ENCODE measurements around the gene PXMP4. TPM values are rescaled to one million over a fixed set of nuclear protein-coding genes. Genes with fewer than 3 reads are reported as not detected.
A peak's percentile ranks its signal among the peaks of the same experiment; 100 is the strongest.

The PXMP4 gene
- total and polyA plus RNA-seq, 7 donors, result 4.5 to 8.2 (median 6.6) TPM

DNA sequence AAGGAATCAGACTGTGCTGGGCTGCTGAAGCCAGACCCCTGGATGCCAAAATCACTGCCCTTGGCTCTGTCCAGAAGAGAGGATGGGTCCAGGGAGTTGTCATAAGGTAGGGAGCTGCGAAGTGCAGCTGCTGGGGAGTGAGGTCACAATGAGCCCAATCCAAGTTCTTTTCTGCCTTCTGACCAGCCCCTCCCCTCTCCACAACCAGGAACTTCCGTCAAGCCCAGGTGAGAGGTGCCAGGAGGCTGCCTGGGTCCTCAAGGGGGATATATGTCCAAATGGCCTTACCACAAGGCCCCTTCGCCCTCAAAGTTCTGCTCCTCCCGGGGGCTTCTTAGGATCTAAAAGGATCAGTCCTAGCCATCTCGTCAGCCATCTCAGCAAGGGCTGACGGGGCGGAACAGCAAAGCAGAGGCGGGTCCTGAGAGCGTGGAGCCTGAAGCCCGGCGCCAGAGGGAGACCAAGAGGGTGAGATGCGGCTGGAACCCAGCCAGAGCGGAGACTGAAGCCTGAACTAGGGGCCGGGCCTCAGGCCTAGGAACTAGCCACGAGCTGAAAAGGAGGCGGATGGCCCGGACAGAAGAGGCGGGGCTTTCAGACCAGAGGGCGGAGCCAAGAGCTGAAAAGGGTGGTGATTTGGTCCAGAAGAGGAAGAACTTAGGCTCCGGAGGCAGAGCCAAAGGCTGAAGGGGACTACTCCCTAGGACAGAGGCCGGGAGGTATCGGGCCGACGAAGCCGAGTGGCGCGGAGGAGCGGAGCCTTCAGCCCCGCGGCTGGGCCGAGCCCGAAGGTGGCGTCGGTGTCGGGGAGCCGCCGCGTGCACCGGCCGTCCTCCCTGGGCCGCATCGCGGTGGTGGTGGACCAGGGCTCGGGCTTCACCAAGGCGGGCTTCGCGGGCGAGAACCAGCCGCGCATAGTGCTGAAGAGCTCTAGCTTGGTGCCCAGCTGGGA, 53.5 kb downstream of the PXMP4 start, which contains the start of gene ACTL10:
Gene ACTL10 (plus strand): TSS at position 651 of the 952 bp plus-strand sequence. CDS start 555 bp downstream, outside the sequence.
- Histone ChIP-seq H3K36me3 (peaks cover 0 to 26% (median 6%) of the 10 kb centered on the region in 4 donors), H3K27me3 (no peaks in the 10 kb centered on the region), H3K9me3 (no peaks in the 10 kb centered on the region), H3K4me3 (peak within 1 kb of the TSS; percentile 47 to 66 (median 52)), H3K4me1 (peaks cover 0 to 50% (median 40%) of the 10 kb centered on the region in 4 donors), H3K27ac (peak within 1 kb of the TSS; percentile 86 to 98 (median 92))
- intact Hi-C loops (cut with DNase I), result loop anchor here (5.0 kb wide), 3 partner anchors 104 to 446 kb away; partner anchors contain the start of genes CDK5RAP1 and EIF2S2
- TF ChIP-seq EP300 (IDR thresholded peaks at IDR 0.05), result peak in 1 of 4 donors; percentile 14
- peak; percentile 84 to 96 (median 84) for TF ChIP-seq POLR2AphosphoS5 (IDR thresholded peaks at IDR 0.05)
- TF ChIP-seq, protein P1, sequence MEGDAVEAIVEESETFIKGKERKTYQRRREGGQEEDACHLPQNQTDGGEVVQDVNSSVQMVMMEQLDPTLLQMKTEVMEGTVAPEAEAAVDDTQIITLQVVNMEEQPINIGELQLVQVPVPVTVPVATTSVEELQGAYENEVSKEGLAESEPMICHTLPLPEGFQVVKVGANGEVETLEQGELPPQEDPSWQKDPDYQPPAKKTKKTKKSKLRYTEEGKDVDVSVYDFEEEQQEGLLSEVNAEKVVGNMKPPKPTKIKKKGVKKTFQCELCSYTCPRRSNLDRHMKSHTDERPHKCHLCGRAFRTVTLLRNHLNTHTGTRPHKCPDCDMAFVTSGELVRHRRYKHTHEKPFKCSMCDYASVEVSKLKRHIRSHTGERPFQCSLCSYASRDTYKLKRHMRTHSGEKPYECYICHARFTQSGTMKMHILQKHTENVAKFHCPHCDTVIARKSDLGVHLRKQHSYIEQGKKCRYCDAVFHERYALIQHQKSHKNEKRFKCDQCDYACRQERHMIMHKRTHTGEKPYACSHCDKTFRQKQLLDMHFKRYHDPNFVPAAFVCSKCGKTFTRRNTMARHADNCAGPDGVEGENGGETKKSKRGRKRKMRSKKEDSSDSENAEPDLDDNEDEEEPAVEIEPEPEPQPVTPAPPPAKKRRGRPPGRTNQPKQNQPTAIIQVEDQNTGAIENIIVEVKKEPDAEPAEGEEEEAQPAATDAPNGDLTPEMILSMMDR (IDR thresholded peaks at IDR 0.05), result peak in 3 of 4 experiments; percentile 26 to 30 (median 28)
- TF ChIP-seq POLR2A (IDR thresholded peaks at IDR 0.05), result peak; percentile 64 to 76
- DNase-seq, result peak; percentile 100
- WGBS, 2 donors, result 1 to 3% methylated on average over 50 of the region's 50 CpGs

DNA sequence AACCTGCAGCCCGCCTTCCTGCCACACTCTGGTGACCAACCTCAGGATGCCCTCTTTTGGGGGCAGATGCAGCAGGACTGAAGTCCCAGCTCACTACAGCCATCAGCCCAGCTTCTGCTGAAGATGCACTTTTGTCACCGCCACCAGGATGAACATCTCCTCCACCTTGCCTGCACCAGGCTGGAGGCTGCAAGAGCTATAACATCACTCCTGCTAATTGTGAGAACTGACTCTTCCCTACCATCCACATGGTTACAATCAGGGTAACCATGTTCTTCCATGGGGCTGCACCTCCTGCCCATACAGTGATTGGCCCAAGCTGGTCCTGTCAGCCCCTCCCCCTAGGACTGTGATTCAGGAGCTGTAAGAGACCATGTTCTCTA, 55.4 kb downstream of the PXMP4 start:
- intact Hi-C loops (cut with DNase I), result loop anchor here (5.0 kb wide), 4 partner anchors 102 to 448 kb away; partner anchors contain the start of genes CDK5RAP1, EIF2S2 and SNTA1
- peaks cover 0 to 50% (median 40%) of the 10 kb centered on the region in 4 donors for H3K4me1 ChIP-seq
- no peaks in the 10 kb centered on the region for H3K9me3 ChIP-seq
- WGBS, 2 donors, result 94 to 98% methylated on average over 2 of the region's 2 CpGs
- H3K27me3 ChIP-seq, result no peaks in the 10 kb centered on the region
- H3K27ac ChIP-seq, result peak overlapping the region; percentile 91 to 94 (median 94)
- DNase-seq, result no peak
- H3K4me3 ChIP-seq, result no peak overlapping the region
- peaks cover 1 to 17% (median 7%) of the 10 kb centered on the region in 4 donors for H3K36me3 ChIP-seq
- no peak for TF ChIP-seq EP300 (IDR thresholded peaks at IDR 0.05)
- no peak for TF ChIP-seq POLR2A (IDR thresholded peaks at IDR 0.05)
- TF ChIP-seq, protein P1 (IDR thresholded peaks at IDR 0.05), result no peak
- TF ChIP-seq POLR2AphosphoS5 (IDR thresholded peaks at IDR 0.05), result no peak

DNA sequence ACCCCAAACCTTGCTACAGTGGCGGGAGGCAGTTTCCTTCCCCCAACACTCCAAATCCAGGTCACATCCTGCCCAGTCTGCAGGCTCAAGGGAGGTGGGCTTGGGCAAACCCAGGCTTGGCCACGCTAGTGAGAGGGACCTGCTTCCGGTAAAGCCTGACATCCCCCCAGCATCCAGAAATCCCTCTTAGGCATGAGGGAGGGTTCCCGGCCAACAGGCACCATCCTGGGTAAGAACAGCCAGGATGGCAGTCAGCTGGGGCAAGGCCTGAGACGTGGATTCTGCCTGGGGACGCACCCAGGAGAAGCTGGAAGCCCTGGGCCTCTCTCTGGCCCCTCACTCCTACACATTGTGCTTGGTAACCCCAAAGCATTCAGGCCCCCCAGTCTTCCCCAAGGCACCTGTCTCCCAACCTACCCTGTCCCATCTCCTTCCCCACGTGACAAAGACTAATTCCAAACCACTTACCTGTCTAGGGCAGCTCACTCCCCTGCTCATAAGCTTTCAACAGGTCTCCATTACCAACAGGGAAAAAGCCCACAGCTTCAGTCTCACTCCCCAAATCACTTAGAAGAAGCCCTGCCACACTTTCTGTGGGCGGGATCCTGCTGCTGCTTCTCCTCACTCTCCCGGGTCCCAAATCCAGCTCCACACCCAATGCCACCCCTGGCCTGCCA, 55.9 kb downstream of the PXMP4 start:
- peaks cover 6 to 17% (median 10%) of the 10 kb centered on the region in 4 donors for H3K36me3 ChIP-seq
- no peaks in the 10 kb centered on the region for H3K27me3 ChIP-seq
- H3K9me3 ChIP-seq, result no peaks in the 10 kb centered on the region
- H3K4me1 ChIP-seq, result peaks cover 0 to 50% (median 40%) of the 10 kb centered on the region in 4 donors
- H3K27ac ChIP-seq, result peak overlapping the region; percentile 91 to 94 (median 94)
- peak overlapping the region; percentile 60 to 77 (median 74) for H3K4me3 ChIP-seq
- TF ChIP-seq, protein P1 (IDR thresholded peaks at IDR 0.05), result no peak
- TF ChIP-seq POLR2A (IDR thresholded peaks at IDR 0.05) (no peak), EP300 (IDR thresholded peaks at IDR 0.05) (no peak), POLR2AphosphoS5 (IDR thresholded peaks at IDR 0.05) (no peak)
- WGBS, 2 donors, result 49 to 60% methylated on average over 9 of the region's 9 CpGs
- DNase-seq, result peak; percentile 66
- intact Hi-C loops (cut with DNase I), result loop anchor here (5.0 kb wide), 1 partner anchor 222 kb away; the partner anchor contains the start of gene SNTA1

Measured in sigmoid colon (tissue), 7 donors.